Nephron progenitor cell (in vitro differentiated cells): Measurements from ENCODE around the gene TLN1.

Experiments used
- DNase-seq: peaks from one replicate; pipeline ENCODE4 v3.0.0; 2021
- H3K27ac Mint-ChIP-seq: 2 replicates; pipeline ENCODE4 v1.8.0; 2021; ENCODE audit warnings: mild to moderate bottlenecking, moderate library complexity, mixed read lengths
- H3K27me3 Mint-ChIP-seq: 2 replicates; pipeline ENCODE4 v1.8.0; 2021; ENCODE audit warnings: mild to moderate bottlenecking, low read depth, mixed read lengths; ENCODE audit not compliant: poor library complexity
- H3K36me3 Mint-ChIP-seq: 2 replicates; pipeline ENCODE4 v1.8.0; 2021; ENCODE audit warnings: low read depth, mixed read lengths
- H3K4me1 Mint-ChIP-seq: 2 replicates; pipeline ENCODE4 v1.8.0; 2021; ENCODE audit warnings: mixed read lengths
- H3K4me3 Mint-ChIP-seq: 2 replicates; pipeline ENCODE4 v1.8.0; 2021; ENCODE audit warnings: mild to moderate bottlenecking, moderate library complexity, mixed read lengths
- H3K9me3 Mint-ChIP-seq: 2 replicates; pipeline ENCODE4 v1.8.0; 2021; ENCODE audit warnings: mild to moderate bottlenecking, moderate library complexity, mixed read lengths
- TF ChIP-seq, protein P1 (sequence below): fragments of 200-600 bp; sonication (generic); IDR thresholded peaks from 2 replicates; pipeline ENCODE4 v1.5.0; 2021; ENCODE audit warnings: antibody characterized with exemption

The TLN1 gene

DNA sequence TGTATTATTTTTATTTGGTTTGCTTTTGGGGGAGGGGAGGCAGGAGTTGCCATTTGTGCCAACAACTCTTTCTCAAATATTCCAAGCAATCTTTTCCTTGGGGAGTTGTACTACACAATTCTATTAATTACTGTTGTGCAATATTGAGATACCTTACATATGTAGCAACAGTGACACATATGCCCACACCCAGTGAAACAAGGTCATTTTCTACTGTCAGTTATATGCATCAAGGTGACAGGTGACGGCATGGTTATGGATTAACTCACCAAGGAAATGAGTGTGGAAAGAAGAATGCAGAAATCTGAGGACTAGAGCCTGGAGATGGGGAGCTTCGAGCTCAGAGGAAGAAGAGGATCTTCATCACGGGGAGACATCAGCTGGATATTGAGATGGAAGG lies 39.9 kb upstream of the TLN1 start:
- no peaks in the 10 kb centered on the region for H3K36me3 Mint-ChIP-seq
- H3K9me3 Mint-ChIP-seq: no peaks in the 10 kb centered on the region
- no peak overlapping the region for H3K27ac Mint-ChIP-seq
- TF ChIP-seq, protein P1, sequence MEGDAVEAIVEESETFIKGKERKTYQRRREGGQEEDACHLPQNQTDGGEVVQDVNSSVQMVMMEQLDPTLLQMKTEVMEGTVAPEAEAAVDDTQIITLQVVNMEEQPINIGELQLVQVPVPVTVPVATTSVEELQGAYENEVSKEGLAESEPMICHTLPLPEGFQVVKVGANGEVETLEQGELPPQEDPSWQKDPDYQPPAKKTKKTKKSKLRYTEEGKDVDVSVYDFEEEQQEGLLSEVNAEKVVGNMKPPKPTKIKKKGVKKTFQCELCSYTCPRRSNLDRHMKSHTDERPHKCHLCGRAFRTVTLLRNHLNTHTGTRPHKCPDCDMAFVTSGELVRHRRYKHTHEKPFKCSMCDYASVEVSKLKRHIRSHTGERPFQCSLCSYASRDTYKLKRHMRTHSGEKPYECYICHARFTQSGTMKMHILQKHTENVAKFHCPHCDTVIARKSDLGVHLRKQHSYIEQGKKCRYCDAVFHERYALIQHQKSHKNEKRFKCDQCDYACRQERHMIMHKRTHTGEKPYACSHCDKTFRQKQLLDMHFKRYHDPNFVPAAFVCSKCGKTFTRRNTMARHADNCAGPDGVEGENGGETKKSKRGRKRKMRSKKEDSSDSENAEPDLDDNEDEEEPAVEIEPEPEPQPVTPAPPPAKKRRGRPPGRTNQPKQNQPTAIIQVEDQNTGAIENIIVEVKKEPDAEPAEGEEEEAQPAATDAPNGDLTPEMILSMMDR: no peak
- H3K27me3 Mint-ChIP-seq: no peaks in the 10 kb centered on the region
- peaks cover 23% of the 10 kb centered on the region for H3K4me1 Mint-ChIP-seq
- H3K4me3 Mint-ChIP-seq: no peak overlapping the region
- DNase-seq: no peak

DNA sequence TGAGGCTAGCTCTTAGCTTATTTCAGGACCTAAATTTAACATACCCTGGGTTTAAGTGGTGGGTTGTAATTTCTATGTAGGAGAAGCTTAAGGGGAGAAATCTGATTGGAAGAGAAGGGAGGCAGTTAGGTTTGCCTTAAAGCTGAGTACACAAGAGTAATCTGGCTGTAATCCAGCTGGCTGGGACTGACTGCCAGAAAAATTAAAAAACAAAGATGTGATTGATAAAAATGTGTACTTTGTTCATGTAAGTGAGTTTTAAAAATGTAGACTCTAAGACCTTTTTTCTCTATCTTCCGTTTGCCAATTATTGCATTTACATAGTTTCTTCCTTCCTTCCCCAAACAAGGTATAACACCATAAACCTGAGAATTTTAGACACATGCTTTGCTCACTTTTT lies 39.5 kb upstream of the TLN1 start:
- H3K4me3 Mint-ChIP-seq: no peak overlapping the region
- no peak overlapping the region for H3K27ac Mint-ChIP-seq
- DNase-seq: no peak
- H3K36me3 Mint-ChIP-seq: no peaks in the 10 kb centered on the region
- TF ChIP-seq, protein P1: no peak
- no peaks in the 10 kb centered on the region for H3K27me3 Mint-ChIP-seq
- peaks cover 23% of the 10 kb centered on the region for H3K4me1 Mint-ChIP-seq
- H3K9me3 Mint-ChIP-seq: no peaks in the 10 kb centered on the region

DNA sequence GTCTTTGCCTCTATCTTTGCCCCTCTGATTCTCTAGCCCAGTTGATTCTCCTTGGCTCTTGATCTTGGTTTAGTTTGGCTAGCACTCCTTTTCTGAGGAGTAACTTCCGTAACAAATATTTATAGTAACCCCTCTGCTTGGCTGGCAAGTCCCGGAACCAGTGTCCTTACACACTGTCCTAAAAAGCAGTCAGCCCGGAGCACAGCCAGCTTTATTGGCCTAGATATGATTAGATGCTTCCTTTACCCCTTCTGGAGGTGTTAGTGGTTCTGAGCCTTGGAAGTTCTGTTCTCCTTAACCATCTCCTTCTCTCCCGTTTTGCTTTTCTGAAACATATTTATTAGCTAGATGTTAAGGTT lies 39.1 kb upstream of the TLN1 start:
- no peak for DNase-seq
- Mint-ChIP-seq H3K36me3 (no peaks in the 10 kb centered on the region), H3K27me3 (no peaks in the 10 kb centered on the region), H3K4me3 (no peak overlapping the region), H3K9me3 (no peaks in the 10 kb centered on the region), H3K27ac (no peak overlapping the region), H3K4me1 (peaks cover 20% of the 10 kb centered on the region)
- TF ChIP-seq, protein P1: no peak

DNA sequence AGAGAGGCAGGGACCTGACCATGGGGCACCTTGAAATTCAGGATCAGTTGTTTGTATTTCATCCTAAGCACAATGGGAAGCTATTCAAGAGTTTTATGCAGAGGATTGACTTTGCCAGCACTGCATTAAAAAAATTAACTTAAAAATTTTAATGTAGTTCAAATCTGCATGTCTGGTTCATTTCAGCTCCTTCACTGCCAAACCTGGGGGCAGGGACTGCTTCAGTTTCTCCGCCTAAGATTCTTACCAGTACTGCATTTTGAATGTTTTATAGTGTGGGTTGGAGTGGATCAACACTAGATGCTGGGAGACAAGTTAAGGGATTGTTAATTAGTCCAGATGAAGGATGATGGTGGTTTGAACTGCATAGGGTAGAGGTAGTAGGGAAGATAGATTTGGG lies 37.8 kb upstream of the TLN1 start:
- no peaks in the 10 kb centered on the region for H3K9me3 Mint-ChIP-seq
- no peaks in the 10 kb centered on the region for H3K36me3 Mint-ChIP-seq
- TF ChIP-seq, protein P1: no peak
- peaks cover 7% of the 10 kb centered on the region for H3K4me1 Mint-ChIP-seq
- H3K4me3 Mint-ChIP-seq: no peak overlapping the region
- H3K27me3 Mint-ChIP-seq: no peaks in the 10 kb centered on the region
- no peak overlapping the region for H3K27ac Mint-ChIP-seq
- no peak for DNase-seq

DNA sequence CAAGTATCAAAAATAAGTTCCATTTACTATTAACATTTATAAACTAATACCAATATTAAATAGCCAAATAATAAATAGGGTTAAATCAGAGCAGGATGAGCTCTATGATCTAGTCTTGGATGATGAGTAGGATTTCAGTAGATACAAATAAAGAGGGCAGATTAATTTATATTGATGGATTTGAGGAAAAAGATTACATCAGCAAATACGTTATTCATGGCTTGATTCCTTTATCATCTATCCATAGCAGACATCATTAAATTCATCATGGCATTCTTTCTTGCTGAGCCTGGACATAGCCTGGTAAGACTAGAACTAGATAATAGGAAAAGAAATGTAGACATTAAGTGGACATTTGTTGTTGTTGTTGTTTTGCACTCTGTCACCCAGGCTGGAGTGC lies 35.5 kb upstream of the TLN1 start:
- TF ChIP-seq, protein P1: no peak
- H3K36me3 Mint-ChIP-seq: peaks cover 9% of the 10 kb centered on the region
- no peaks in the 10 kb centered on the region for H3K4me1 Mint-ChIP-seq
- no peak overlapping the region for H3K4me3 Mint-ChIP-seq
- no peak overlapping the region for H3K27ac Mint-ChIP-seq
- no peak for DNase-seq
- peaks cover 4% of the 10 kb centered on the region for H3K27me3 Mint-ChIP-seq
- H3K9me3 Mint-ChIP-seq: no peaks in the 10 kb centered on the region

DNA sequence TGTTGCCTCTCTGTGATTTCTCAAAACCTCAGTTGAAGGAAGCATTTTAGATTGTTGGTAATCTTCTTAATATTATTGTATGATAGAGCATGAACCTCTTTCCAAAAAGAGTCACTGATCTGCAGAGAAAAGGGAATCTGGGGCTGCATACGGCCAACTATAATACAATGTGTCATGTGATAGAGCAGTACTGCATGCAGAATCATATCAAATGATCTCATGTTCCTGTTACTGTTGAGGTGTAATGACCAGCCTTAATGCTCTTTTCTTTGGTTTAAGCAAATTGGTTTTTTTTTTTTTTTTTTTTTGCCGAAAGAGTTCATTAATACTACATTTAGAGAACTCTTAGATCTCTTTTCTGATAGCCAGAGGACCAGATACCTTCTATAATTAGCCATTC lies 35.0 kb upstream of the TLN1 start:
- DNase-seq: no peak
- no peak overlapping the region for H3K4me3 Mint-ChIP-seq
- H3K9me3 Mint-ChIP-seq: no peaks in the 10 kb centered on the region
- H3K27ac Mint-ChIP-seq: no peak overlapping the region
- H3K36me3 Mint-ChIP-seq: peaks cover 9% of the 10 kb centered on the region
- TF ChIP-seq, protein P1: no peak
- H3K27me3 Mint-ChIP-seq: peaks cover 4% of the 10 kb centered on the region
- H3K4me1 Mint-ChIP-seq: no peaks in the 10 kb centered on the region
